ENCODE data around the gene PCCA.

DNA sequence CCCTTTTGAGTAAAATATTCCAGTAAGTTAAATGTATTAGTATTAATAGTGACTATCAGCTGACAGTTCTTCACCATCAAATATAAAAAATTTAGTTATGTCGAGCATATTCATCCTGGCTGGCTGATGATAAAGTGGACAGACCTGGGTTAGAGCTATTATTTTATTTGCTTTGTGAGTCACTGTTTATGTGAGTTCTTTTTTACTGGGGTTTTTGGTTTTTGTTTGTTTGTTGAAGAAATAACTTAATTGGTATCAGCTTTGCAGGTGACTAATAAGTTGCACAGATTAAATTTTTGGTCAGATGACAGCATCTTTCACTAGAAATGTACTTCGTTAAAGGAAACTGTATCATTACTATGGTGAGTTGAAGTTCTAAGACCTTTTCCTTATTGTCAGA, 275.0 kb downstream of the PCCA start:
- TF ChIP-seq, protein P1, sequence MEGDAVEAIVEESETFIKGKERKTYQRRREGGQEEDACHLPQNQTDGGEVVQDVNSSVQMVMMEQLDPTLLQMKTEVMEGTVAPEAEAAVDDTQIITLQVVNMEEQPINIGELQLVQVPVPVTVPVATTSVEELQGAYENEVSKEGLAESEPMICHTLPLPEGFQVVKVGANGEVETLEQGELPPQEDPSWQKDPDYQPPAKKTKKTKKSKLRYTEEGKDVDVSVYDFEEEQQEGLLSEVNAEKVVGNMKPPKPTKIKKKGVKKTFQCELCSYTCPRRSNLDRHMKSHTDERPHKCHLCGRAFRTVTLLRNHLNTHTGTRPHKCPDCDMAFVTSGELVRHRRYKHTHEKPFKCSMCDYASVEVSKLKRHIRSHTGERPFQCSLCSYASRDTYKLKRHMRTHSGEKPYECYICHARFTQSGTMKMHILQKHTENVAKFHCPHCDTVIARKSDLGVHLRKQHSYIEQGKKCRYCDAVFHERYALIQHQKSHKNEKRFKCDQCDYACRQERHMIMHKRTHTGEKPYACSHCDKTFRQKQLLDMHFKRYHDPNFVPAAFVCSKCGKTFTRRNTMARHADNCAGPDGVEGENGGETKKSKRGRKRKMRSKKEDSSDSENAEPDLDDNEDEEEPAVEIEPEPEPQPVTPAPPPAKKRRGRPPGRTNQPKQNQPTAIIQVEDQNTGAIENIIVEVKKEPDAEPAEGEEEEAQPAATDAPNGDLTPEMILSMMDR (IDR thresholded peaks at IDR 0.05): no peak
- TF ChIP-seq POLR2A (IDR thresholded peaks at IDR 0.05): no peak
- no peak for TF ChIP-seq EP300 (IDR thresholded peaks at IDR 0.05)
- TF ChIP-seq POLR2AphosphoS5 (IDR thresholded peaks at IDR 0.05): no peak
